Stimulated activated CD4-positive, alpha-beta T cell treated with anti-CD3 and anti-CD28 coated beads, Interleukin-4, amount 100 ng/mL, for 48 hours (primary cell): ENCODE results near the gene CCDC18.
"Not testable (repeated sequence)": the region's sequence is repeated elsewhere in the genome, so short reads cannot be mapped to it uniquely, and the experiment has no call there.

Source experiments
- DNase-seq, 2 donors: peaks; one replicate each; pipeline ENCODE4 v3.0.0-alpha.2; 2020; ENCODE audit warnings: low read depth in 2 of 2

Gene CCDC18

GRCh38 chr1:93180723-93181613, at the start of gene CCDC18:
CCDC18 (plus strand) TSS chr1:93180724; CDS start chr1:93183362, 2,638 bp downstream.
- DNase-seq = no peak

GRCh38 chr1:93132638-93133037, 47.9 kb upstream of the CCDC18 start:
- no peak for DNase-seq

GRCh38 chr1:93136445-93136844, 44.1 kb upstream of the CCDC18 start:
- DNase-seq = no peak

- no peak for DNase-seq
These were observed 42.8 kb upstream of the CCDC18 start for GRCh38 chr1:93137604-93138292.

GRCh38 chr1:93140106-93140505, 40.4 kb upstream of the CCDC18 start:
- no peak for DNase-seq

- DNase-seq = no peak
These were observed 38.4 kb upstream of the CCDC18 start for GRCh38 chr1:93142161-93142560.

- DNase-seq = no peak
These were observed 37.4 kb upstream of the CCDC18 start for GRCh38 chr1:93143136-93143535.

- DNase-seq = no peak
These were observed 36.8 kb upstream of the CCDC18 start for GRCh38 chr1:93143769-93144168.

GRCh38 chr1:93148001-93148400, 32.5 kb upstream of the CCDC18 start:
- no peak for DNase-seq

GRCh38 chr1:93150729-93151128, 29.8 kb upstream of the CCDC18 start:
- no peak for DNase-seq

- no peak for DNase-seq
These were observed 29.1 kb upstream of the CCDC18 start for GRCh38 chr1:93151474-93151873.

GRCh38 chr1:93152835-93153234, 27.7 kb upstream of the CCDC18 start:
- no peak for DNase-seq

- no peak for DNase-seq
These were observed 25.6 kb upstream of the CCDC18 start for GRCh38 chr1:93154898-93155297.

GRCh38 chr1:93155335-93155734, 25.2 kb upstream of the CCDC18 start:
- DNase-seq = no peak

GRCh38 chr1:93159337-93159736, 21.2 kb upstream of the CCDC18 start:
- DNase-seq = no peak

- not testable (repeated sequence) for DNase-seq
These were observed 17.2 kb upstream of the CCDC18 start for GRCh38 chr1:93163314-93163713.

GRCh38 chr1:93164816-93165215, 15.7 kb upstream of the CCDC18 start:
- DNase-seq = no peak

GRCh38 chr1:93165895-93166294, 14.6 kb upstream of the CCDC18 start:
- not testable (repeated sequence) for DNase-seq

- DNase-seq = no peak
These were observed 13.5 kb upstream of the CCDC18 start for GRCh38 chr1:93167006-93167405.

GRCh38 chr1:93170141-93170678, 10.3 kb upstream of the CCDC18 start:
- not testable (repeated sequence) for DNase-seq

- DNase-seq = no peak
These were observed 8.9 kb upstream of the CCDC18 start for GRCh38 chr1:93171549-93172034.

GRCh38 chr1:93172778-93173177, 7.7 kb upstream of the CCDC18 start:
- DNase-seq = no peak

- not testable (repeated sequence) for DNase-seq
These were observed 5.9 kb upstream of the CCDC18 start for GRCh38 chr1:93174638-93175037.
